ENCODE results near the gene RSRC1.
"Not testable (repeated sequence)": the region's sequence is repeated elsewhere in the genome, so short reads cannot be mapped to it uniquely, and the experiment has no call there.

The RSRC1 gene

GRCh38 chr3:158465074-158465473 is 355.2 kb downstream of the RSRC1 start:
- DNase-seq (ENCODE audit: low read depth): no peak

DNA sequence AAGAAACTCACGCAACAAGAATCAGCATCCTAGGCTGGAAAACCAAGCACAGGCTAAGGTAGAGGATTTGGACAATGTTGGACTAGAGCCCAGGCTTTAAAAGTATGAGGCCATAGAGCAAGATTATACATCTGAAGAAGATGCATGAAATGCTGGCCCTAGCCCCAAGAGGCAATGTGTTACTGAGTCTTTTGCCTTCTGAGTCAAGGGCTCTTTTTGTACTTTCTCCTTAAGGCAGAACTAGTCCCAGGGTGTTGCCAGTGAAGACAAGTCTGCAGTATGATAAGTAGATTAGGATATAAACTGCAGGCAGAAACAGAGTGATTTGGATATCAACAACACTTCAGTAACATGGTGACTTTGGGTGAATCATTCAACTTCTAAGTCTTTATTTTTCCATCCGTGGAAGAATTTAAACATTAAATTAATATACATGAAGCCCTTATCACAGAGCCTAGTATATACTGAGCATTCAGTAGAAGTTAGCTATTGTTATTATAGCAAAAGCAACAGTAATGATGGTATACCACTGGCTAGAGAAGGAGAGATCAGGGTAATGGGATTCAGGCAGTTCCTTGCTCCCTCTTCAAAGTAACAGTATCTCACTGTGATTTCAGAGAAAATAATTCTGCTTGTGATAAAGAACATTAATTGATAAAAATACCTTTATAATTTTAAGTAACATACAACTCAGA is 361.2 kb downstream of the RSRC1 start:
- DNase-seq (ENCODE audit: low read depth): no peak

- DNase-seq (ENCODE audit: low read depth): peak; percentile 80
Measured at GRCh38 chr3:158471639-158472294, 361.9 kb downstream of the RSRC1 start.

GRCh38 chr3:158479051-158479450 is 369.2 kb downstream of the RSRC1 start:
- DNase-seq (ENCODE audit: low read depth): no peak

DNA sequence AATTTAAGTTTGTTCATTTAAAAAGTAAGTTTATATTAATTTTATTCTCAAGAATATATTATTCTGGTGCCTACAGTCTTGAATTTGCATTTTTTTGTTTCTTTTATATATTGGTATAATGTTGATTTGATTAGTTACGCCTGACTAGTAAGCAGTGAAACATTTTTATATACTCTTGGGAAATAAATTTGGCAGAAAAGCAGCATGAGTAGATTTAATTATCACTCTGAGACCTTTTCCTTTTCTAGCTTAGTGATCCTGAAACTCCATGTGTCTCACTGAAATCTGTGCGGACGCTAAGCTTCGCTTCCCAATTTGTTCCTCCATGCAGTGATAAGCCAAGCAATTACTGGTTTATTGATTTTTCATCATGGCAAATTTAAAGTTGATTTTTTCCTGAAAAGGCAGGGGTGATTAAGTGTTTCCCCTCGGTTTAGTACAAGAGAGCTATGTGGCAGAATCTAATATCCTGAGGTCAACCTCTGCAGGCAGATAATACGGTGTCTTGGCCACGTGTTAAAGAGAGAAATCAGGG is 373.9 kb downstream of the RSRC1 start:
- no peak for DNase-seq (ENCODE audit: low read depth)

GRCh38 chr3:158486200-158486599 is 376.3 kb downstream of the RSRC1 start:
- DNase-seq (ENCODE audit: low read depth): no peak

DNA sequence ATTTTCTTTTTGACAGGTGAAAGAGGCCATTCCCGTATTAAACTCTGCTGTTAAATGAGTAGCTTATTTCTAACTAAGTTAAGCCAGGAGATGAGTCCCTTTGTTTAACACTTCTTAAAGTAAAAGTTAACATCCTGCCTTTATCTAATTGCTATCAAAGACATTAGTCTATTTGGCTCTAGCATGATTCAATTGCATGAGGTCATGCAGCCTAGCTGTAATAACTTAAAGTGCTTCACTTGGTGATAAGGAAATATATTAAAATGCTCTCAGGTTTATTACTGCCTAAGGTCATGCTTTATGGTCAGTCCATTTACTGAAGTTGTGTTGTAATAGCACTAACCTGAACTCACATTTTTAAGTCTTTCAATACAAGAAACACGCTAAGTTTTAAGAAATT is 378.8 kb downstream of the RSRC1 start:
- DNase-seq (ENCODE audit: low read depth): no peak

GRCh38 chr3:158489181-158489580 is 379.3 kb downstream of the RSRC1 start:
- DNase-seq (ENCODE audit: low read depth): no peak

DNA sequence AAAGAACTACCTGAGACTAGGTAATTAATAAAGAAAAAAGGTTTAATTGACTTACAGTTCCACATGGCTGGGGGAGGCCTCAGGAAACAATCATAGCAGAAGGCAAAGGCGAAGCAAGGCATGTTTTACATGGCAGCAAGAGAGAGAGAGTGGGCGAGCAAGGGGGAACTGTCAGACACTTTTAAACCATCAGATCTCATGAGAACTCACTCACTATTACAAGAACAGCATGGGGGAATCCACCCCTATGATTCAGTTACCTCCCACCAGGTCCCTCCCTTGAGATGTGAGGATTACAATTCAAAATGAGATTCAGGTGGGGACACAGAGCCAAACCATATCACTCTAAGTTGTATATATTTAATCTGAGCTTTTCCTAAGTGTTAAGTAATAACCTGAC is 382.1 kb downstream of the RSRC1 start:
- no peak for DNase-seq (ENCODE audit: low read depth)

- DNase-seq (ENCODE audit: low read depth): no peak
Measured at GRCh38 chr3:158492685-158493084, 382.8 kb downstream of the RSRC1 start.

DNA sequence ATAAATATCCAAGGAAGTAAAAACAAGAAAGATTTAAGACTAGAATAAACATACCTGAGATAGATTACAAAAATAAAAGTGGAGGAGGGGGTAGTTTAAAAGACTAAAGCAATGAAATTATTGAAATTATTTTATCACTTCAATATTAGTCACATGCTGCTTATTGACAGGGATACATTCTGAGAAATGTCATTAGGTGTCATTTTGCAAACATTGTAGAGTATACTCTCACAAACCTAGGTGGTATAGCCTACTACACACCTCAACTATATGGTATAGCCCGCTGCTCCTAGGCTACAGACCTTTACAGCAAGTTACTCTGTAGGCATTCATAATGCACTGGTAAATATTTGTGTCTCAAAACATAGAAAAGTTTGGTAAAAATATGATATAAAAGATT is 384.0 kb downstream of the RSRC1 start:
- no peak for DNase-seq (ENCODE audit: low read depth)

DNA sequence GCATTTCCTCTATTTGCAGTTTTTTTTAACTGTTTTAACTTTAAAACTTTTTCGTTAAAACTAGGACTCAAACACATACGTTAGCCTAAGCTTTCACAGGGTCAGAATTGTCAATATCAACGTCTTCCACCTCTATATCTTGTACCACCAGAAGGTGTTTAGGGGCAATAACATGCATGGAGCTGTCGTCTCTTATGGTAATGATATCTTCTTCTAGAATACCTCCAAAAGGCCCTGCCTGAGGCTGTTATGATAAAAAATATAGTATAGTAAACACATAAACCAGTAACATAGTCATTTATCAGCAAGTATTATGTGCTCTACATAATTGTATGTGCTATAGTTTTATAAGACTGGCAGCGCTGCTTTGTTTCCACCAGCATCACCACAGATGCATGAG is 384.8 kb downstream of the RSRC1 start:
- DNase-seq (ENCODE audit: low read depth): no peak

- not testable (repeated sequence) for DNase-seq (ENCODE audit: low read depth)
Measured at GRCh38 chr3:158495398-158495902, 385.6 kb downstream of the RSRC1 start.

- DNase-seq (ENCODE audit: low read depth): no peak
Measured at GRCh38 chr3:158505117-158505516, 395.2 kb downstream of the RSRC1 start.

DNA sequence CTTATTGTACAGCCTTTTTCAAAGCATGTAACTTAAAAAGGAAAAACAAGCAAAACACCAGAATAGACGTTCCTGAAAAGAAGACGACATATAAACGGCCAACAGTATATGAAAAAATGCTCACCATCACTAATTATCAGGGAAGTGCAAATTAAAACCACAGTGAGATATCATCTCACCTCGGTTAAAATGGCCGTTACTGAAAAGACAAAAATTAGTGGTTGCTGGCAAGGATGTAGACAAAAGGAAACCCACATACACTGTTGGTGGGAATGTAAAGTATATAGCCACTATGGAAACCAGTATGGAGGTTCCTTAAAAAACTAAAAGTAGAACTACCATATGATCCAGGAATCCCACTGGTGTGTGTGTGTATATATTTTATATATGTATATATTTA is 396.6 kb downstream of the RSRC1 start:
- no peak for DNase-seq (ENCODE audit: low read depth)

- no peak for DNase-seq (ENCODE audit: low read depth)
Measured at GRCh38 chr3:158508481-158508880, 398.6 kb downstream of the RSRC1 start.

GRCh38 chr3:158509891-158510290 is 400.0 kb downstream of the RSRC1 start:
- DNase-seq (ENCODE audit: low read depth): no peak

GRCh38 chr3:158516729-158517128 is 406.8 kb downstream of the RSRC1 start:
- not testable (repeated sequence) for DNase-seq (ENCODE audit: low read depth)

GRCh38 chr3:158519776-158520175 is 409.9 kb downstream of the RSRC1 start:
- DNase-seq (ENCODE audit: low read depth): no peak

DNA sequence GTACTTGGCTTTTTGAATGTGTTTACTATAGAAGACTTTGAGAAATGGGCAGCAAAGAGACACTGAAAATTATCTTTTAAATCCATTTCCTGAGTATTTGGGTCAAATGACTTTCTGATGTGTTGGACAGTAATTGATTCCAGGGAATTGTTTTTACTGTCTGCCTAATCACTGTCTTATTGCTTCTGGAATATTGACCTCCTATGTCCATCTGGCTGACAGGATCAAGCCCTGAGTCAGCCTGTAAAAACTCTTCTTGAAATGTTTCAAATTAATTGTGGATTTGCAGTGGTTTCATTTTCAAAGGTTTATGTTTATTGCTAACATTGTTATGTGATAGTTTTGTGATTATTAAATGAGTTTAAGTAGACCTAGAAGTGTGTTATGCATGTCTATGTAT is 410.5 kb downstream of the RSRC1 start:
- DNase-seq (ENCODE audit: low read depth): no peak

GRCh38 chr3:158522221-158523136 is 412.6 kb downstream of the RSRC1 start:
- DNase-seq (ENCODE audit: low read depth): peak; percentile 66

GRCh38 chr3:158528076-158528674 is 418.3 kb downstream of the RSRC1 start:
- DNase-seq (ENCODE audit: low read depth): no peak
